ENCODE measurements around the gene HABP4. TPM values are rescaled to one million over a fixed set of nuclear protein-coding genes. Genes with fewer than 3 reads are reported as not detected.

HABP4 gene
- total RNA-seq, 1 experiment from 2014 or later, result 11.6 TPM

DNA sequence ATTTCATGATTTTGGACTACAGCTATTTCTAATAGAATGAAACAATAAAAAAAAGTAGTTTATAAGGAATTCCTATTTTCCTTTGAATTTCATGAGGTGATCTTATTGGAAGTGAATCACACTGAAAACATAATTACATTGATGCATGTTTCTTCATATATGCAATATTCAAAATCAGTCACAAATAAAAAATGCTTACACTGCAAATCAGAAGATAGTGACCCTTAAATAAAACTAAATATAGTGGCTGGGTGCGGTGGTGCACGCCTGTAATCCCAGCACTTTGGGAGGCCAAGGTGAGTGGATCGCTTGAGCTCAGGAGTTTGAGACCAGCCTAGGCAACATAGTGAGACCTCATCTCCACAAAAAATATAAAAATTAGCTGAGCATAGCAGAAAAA, 90.1 kb downstream of the HABP4 start:
- H3K27me3 ChIP-seq (replicated peaks; ENCODE audit: insufficient read depth, low read depth, low read length, poor library complexity), result no peaks in the 10 kb centered on the region
- TF ChIP-seq, protein P1, sequence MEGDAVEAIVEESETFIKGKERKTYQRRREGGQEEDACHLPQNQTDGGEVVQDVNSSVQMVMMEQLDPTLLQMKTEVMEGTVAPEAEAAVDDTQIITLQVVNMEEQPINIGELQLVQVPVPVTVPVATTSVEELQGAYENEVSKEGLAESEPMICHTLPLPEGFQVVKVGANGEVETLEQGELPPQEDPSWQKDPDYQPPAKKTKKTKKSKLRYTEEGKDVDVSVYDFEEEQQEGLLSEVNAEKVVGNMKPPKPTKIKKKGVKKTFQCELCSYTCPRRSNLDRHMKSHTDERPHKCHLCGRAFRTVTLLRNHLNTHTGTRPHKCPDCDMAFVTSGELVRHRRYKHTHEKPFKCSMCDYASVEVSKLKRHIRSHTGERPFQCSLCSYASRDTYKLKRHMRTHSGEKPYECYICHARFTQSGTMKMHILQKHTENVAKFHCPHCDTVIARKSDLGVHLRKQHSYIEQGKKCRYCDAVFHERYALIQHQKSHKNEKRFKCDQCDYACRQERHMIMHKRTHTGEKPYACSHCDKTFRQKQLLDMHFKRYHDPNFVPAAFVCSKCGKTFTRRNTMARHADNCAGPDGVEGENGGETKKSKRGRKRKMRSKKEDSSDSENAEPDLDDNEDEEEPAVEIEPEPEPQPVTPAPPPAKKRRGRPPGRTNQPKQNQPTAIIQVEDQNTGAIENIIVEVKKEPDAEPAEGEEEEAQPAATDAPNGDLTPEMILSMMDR (conservative IDR thresholded peaks at IDR 0.05; ENCODE audit: low read depth, low read length), result no peak
- TF ChIP-seq EZH2 (IDR thresholded peaks at IDR 0.05; ENCODE audit: borderline replicate concordance, low read depth, low read length, poor library complexity, severe bottlenecking), result no peak
- H3K9me3 ChIP-seq (ENCODE audit: low read depth, low read length, poor library complexity, severe bottlenecking), result no peaks in the 10 kb centered on the region
- H3K36me3 ChIP-seq (ENCODE audit: insufficient read depth, low read length, poor library complexity, severe bottlenecking), result no peaks in the 10 kb centered on the region
- ChIA-PET CTCF (no interaction called here), POLR2A (ENCODE audit: low non-redundant PET) (no interaction called here)
- no peaks in the 10 kb centered on the region for H3K4me1 ChIP-seq (ENCODE audit: insufficient read depth, low read length, poor library complexity, severe bottlenecking)
- intact Hi-C loops (cut with micrococcal nuclease; ENCODE audit: unreplicated experiment), result no loop called here
- no peak overlapping the region for H3K4me3 ChIP-seq (ENCODE audit: low read depth, low read length, poor library complexity, severe bottlenecking)
- no TSS peak for BruUV-seq (replicated peaks)
- H3K27ac ChIP-seq (ENCODE audit: low read depth, low read length, poor library complexity, severe bottlenecking), result no peak overlapping the region
- DNase-seq (ENCODE audit: low spot score), result no peak

Other genes with a start within 250 kb of the HABP4 start
- gene HSD17B3, start 148.0 kb upstream of the HABP4 start, total RNA-seq (2021), result not detected in 2 replicates
- gene SLC35D2, start 66.5 kb upstream of the HABP4 start, total RNA-seq (2021), result 1.1 TPM in 2 replicates
- gene ZNF367, start 31.8 kb upstream of the HABP4 start, total RNA-seq (2021), result 14.6 and 14.9 TPM in 2 replicates
- gene CDC14B, start 169.7 kb downstream of the HABP4 start, total RNA-seq (2021), result 3.8 and 5.2 TPM in 2 replicates
- gene PRXL2C, start 205.1 kb downstream of the HABP4 start, total RNA-seq (2021), result 2.4 and 2.6 TPM in 2 replicates